ENCODE results near the gene CACFD1. TPM values are rescaled to one million over a fixed set of nuclear protein-coding genes. Genes with fewer than 3 reads are reported as not detected.

The CACFD1 gene
- total RNA-seq, 4 donors from 2014 or later, result 6.8 to 11.6 (median 9.4) TPM

GRCh38 chr9:133463864-133464615 is 4.3 kb downstream of the CACFD1 start:
- no peak overlapping the region for H3K27ac ChIP-seq
- WGBS, result 82% methylated on average over 24 of the region's 24 CpGs
- no peak overlapping the region for H3K4me3 ChIP-seq
- DNase-seq (ENCODE audit: low spot score in 2 of 2), result no peak
- H3K4me1 ChIP-seq, result peaks cover 12% of the 10 kb centered on the region
- H3K9me3 ChIP-seq, result no peaks in the 10 kb centered on the region
- no peaks in the 10 kb centered on the region for H3K27me3 ChIP-seq
- TF ChIP-seq POLR2A (IDR thresholded peaks at IDR 0.05) (no peak), POLR2AphosphoS5 (IDR thresholded peaks at IDR 0.05) (no peak), EP300 (IDR thresholded peaks at IDR 0.05) (no peak)
- H3K36me3 ChIP-seq, result peaks cover 13% of the 10 kb centered on the region

GRCh38 chr9:133464638-133465037 is 4.9 kb downstream of the CACFD1 start:
- Histone ChIP-seq H3K9me3 (no peaks in the 10 kb centered on the region), H3K27me3 (no peaks in the 10 kb centered on the region), H3K27ac (no peak overlapping the region), H3K4me1 (peaks cover 12% of the 10 kb centered on the region), H3K4me3 (no peak overlapping the region), H3K36me3 (peaks cover 15% of the 10 kb centered on the region)
- TF ChIP-seq POLR2AphosphoS5 (IDR thresholded peaks at IDR 0.05) (no peak), POLR2A (IDR thresholded peaks at IDR 0.05) (no peak), EP300 (IDR thresholded peaks at IDR 0.05) (no peak), CTCF (IDR thresholded peaks at IDR 0.05) (no peak)
- 100% methylated on average over 6 of the region's 10 CpGs for WGBS
- DNase-seq (ENCODE audit: low spot score in 2 of 2), result no peak

GRCh38 chr9:133465984-133466383 is 6.2 kb downstream of the CACFD1 start:
- no peak overlapping the region for H3K27ac ChIP-seq
- H3K4me3 ChIP-seq, result no peak overlapping the region
- DNase-seq (ENCODE audit: low spot score in 2 of 2), result no peak
- no peaks in the 10 kb centered on the region for H3K27me3 ChIP-seq
- WGBS, result 72% methylated on average over 6 of the region's 6 CpGs
- peaks cover 2% of the 10 kb centered on the region for H3K4me1 ChIP-seq
- H3K36me3 ChIP-seq, result peaks cover 15% of the 10 kb centered on the region
- no peaks in the 10 kb centered on the region for H3K9me3 ChIP-seq
- TF ChIP-seq POLR2AphosphoS5 (IDR thresholded peaks at IDR 0.05) (no peak), EP300 (IDR thresholded peaks at IDR 0.05) (no peak), CTCF (IDR thresholded peaks at IDR 0.05) (no peak), POLR2A (IDR thresholded peaks at IDR 0.05) (no peak)

GRCh38 chr9:133467101-133467500 is 7.3 kb downstream of the CACFD1 start:
- Histone ChIP-seq H3K4me3 (no peak overlapping the region), H3K27me3 (no peaks in the 10 kb centered on the region), H3K9me3 (no peaks in the 10 kb centered on the region), H3K36me3 (peaks cover 15% of the 10 kb centered on the region), H3K4me1 (no peaks in the 10 kb centered on the region), H3K27ac (no peak overlapping the region)
- TF ChIP-seq POLR2AphosphoS5 (IDR thresholded peaks at IDR 0.05) (no peak), EP300 (IDR thresholded peaks at IDR 0.05) (no peak), POLR2A (IDR thresholded peaks at IDR 0.05) (no peak), CTCF (IDR thresholded peaks at IDR 0.05) (no peak)
- DNase-seq (ENCODE audit: low spot score in 2 of 2), result no peak
- 91% methylated on average over 10 of the region's 10 CpGs for WGBS

- Histone ChIP-seq H3K27me3 (no peaks in the 10 kb centered on the region), H3K9me3 (no peaks in the 10 kb centered on the region), H3K4me3 (no peak overlapping the region), H3K4me1 (no peaks in the 10 kb centered on the region), H3K36me3 (peaks cover 15% of the 10 kb centered on the region), H3K27ac (no peak overlapping the region)
- TF ChIP-seq POLR2A (IDR thresholded peaks at IDR 0.05) (no peak), EP300 (IDR thresholded peaks at IDR 0.05) (no peak), CTCF (IDR thresholded peaks at IDR 0.05) (no peak), POLR2AphosphoS5 (IDR thresholded peaks at IDR 0.05) (no peak)
- no peak for DNase-seq (ENCODE audit: low spot score in 2 of 2)
- no CpG with 5 or more reads among the region's 11 CpGs for WGBS
Observed at GRCh38 chr9:133468374-133468773, 8.6 kb downstream of the CACFD1 start.
